Keratinocyte (primary cell): ENCODE data around the gene FBN2. TPM values are rescaled to one million over a fixed set of nuclear protein-coding genes. Genes with fewer than 3 reads are reported as not detected.
A peak's percentile ranks its signal among the peaks of the same experiment; 100 is the strongest.

Experiments used
- DNase-seq: peaks from one replicate; pipeline ENCODE4 v3.0.0-alpha.2; 2011; ENCODE audit warnings: low read depth, missing footprints, low spot score
- FAIRE-seq: peaks from 2 replicates; lab custom pipeline; 2011; peaks lifted over from hg19 to GRCh38; lab: Jason Lieb, UNC
- H2AFZ ChIP-seq: 2 replicates; pipeline ENCODE4 v1.6.0; 2012; ENCODE audit warnings: low read length, control low read depth, inconsistent platforms; ENCODE audit not compliant: control insufficient read depth
- H3K27ac ChIP-seq: 2 replicates; pipeline ENCODE4 v1.5.1; 2011; ENCODE audit warnings: low read length; ENCODE audit not compliant: control insufficient read depth, insufficient read depth
- H3K27me3 ChIP-seq: 3 replicates; pipeline ENCODE4 v1.6.0; 2011; ENCODE audit warnings: low read length; ENCODE audit not compliant: control insufficient read depth, insufficient read depth; ENCODE audit errors: extremely low read depth
- H3K36me3 ChIP-seq, 2 experiments: 2 replicates in 1 of 2; 3 replicates in 1 of 2; pipeline ENCODE4 v1.5.1; 2011; ENCODE audit warnings: low read length in 2 of 2, mild to moderate bottlenecking in 1 of 2; ENCODE audit not compliant: control insufficient read depth in 2 of 2, insufficient read depth in 2 of 2; ENCODE audit errors: extremely low read depth in 1 of 2
- H3K4me1 ChIP-seq: 3 replicates; pipeline ENCODE4 v1.5.1; 2011; ENCODE audit warnings: low read length; ENCODE audit not compliant: control insufficient read depth, insufficient read depth; ENCODE audit errors: extremely low read depth
- H3K4me2 ChIP-seq: 3 replicates; pipeline ENCODE4 v1.6.0; 2011; ENCODE audit warnings: low read depth, low read length; ENCODE audit not compliant: control insufficient read depth, insufficient read depth; ENCODE audit errors: extremely low read depth
- H3K4me3 ChIP-seq, 3 experiments: fragments of 200-600 bp in 1 of 3; sonication (generic) in 1 of 3; 2 replicates in 2 of 3; 3 replicates in 1 of 3; pipeline ENCODE4 v1.5.1; 2011 to 2016; ENCODE audit warnings: low read length in 3 of 3, mild to moderate bottlenecking in 3 of 3, control low read depth in 2 of 3, inconsistent platforms in 1 of 3, low read depth in 1 of 3, mixed read lengths in 1 of 3, mixed run types in 1 of 3, moderate library complexity in 1 of 3; ENCODE audit not compliant: control insufficient read depth in 2 of 3, insufficient read depth in 2 of 3; ENCODE audit errors: extremely low read depth in 1 of 3
- H3K79me2 ChIP-seq: 2 replicates; pipeline ENCODE4 v1.6.0; 2012; ENCODE audit warnings: low read length; ENCODE audit not compliant: control insufficient read depth, insufficient read depth
- H3K9ac ChIP-seq: 3 replicates; pipeline ENCODE4 v1.6.0; 2011; ENCODE audit warnings: low read length; ENCODE audit not compliant: control insufficient read depth, insufficient read depth; ENCODE audit errors: extremely low read depth
- H3K9me1 ChIP-seq: 3 replicates; pipeline ENCODE4 v1.6.0; 2011; ENCODE audit warnings: low read length; ENCODE audit not compliant: control insufficient read depth, insufficient read depth; ENCODE audit errors: extremely low read depth
- H3K9me3 ChIP-seq: 2 replicates; pipeline ENCODE4 v1.5.1; 2012; ENCODE audit warnings: low read depth, low read length; ENCODE audit not compliant: control insufficient read depth
- H4K20me1 ChIP-seq: 3 replicates; pipeline ENCODE4 v1.6.0; 2011; ENCODE audit warnings: low read length; ENCODE audit not compliant: control insufficient read depth, insufficient read depth; ENCODE audit errors: extremely low read depth
- CTCF ChIP-seq, 3 experiments: IDR thresholded peaks in 1 of 3; conservative IDR thresholded peaks in 1 of 3; optimal IDR thresholded peaks in 1 of 3; 2 replicates in 2 of 3; 3 replicates in 1 of 3; pipeline versions ENCODE3 to v1.5.1; 2011; ENCODE audit warnings: low read length in 3 of 3, mild to moderate bottlenecking in 3 of 3, moderate library complexity in 2 of 3, control low read depth in 1 of 3, inconsistent platforms in 1 of 3; ENCODE audit not compliant: insufficient read depth in 2 of 3; ENCODE audit errors: extremely low read depth in 1 of 3
- EZH2 ChIP-seq: IDR thresholded peaks from one replicate; pipeline ENCODE4 v1.6.1; 2012; ENCODE audit warnings: inconsistent platforms, mild to moderate bottlenecking, low read length, moderate library complexity
- dilution Hi-C: fragments of 300-500 bp; cut with MboI; formaldehyde crosslinking; loops from one replicate; pipeline ENCODE4 v1.7.0; 2020; ENCODE audit warnings: low sequenced_read_pairs; ENCODE audit not compliant: extremely low pct_ligation_motif_present
- polyA plus RNA-seq, 5 experiments: library from polyadenylated mRNA; depleted of rRNA in 3 of 5; stranded (reverse) in 3 of 5; stranded (forward) in 1 of 5; unstranded in 1 of 5; fragments of >200 nt; gene quantifications; 1 replicate in 1 of 5; 2 replicates in 3 of 5; 3 replicates in 1 of 5; pipeline versions ENCODE4 v1.2.1 to v1.2.3, GENCODE V29; 2011 to 2012; ENCODE audit warnings: missing spikeins in 2 of 5, low read depth in 1 of 5, low replicate concordance in 1 of 5

FBN2 gene
- polyA plus RNA-seq, 1 donor (not counting 4 experiments of a cell fraction or from before 2014, with no cell fraction given): 30.1 TPM

DNA sequence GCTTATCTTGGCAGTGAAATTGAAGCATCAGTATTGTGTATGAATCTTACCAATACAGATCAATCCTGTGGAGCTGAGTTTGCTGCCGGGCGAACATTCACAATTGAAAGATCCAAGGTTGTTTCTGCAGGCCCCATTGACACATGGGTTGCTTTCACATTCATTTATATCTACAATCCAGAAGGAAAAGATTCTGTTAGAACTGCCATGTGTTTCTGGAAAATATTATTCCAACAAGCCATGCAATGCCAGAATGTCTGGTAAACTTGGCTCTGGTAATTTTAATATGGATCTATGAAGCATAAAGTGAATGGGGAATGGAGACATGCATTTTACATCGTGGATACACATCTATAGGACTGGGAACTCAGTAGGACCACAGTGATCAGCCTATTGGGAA, 180.8 kb downstream of the FBN2 start:
- dilution Hi-C loops: no loop called here
- Histone ChIP-seq H2AFZ (no peak overlapping the region), H3K9me3 (no peaks in the 10 kb centered on the region), H4K20me1 (no peaks in the 10 kb centered on the region), H3K36me3 (peaks cover 2 to 15% of the 10 kb centered on the region in 2 experiments), H3K79me2 (no peaks in the 10 kb centered on the region), H3K4me2 (no peak overlapping the region), H3K27me3 (no peaks in the 10 kb centered on the region), H3K4me1 (no peaks in the 10 kb centered on the region), H3K4me3 (no peak overlapping the region), H3K27ac (no peak overlapping the region), H3K9ac (no peak overlapping the region), H3K9me1 (no peaks in the 10 kb centered on the region)
- TF ChIP-seq CTCF (optimal IDR thresholded peaks at IDR 0.05 in 1 of 3, IDR thresholded peaks at IDR 0.05 in 1 of 3, conservative IDR thresholded peaks at IDR 0.05 in 1 of 3; ENCODE audit: extremely low read depth in 1 of 3, insufficient read depth in 2 of 3, low read length in 3 of 3) (no peak), EZH2 (no peak)
- FAIRE-seq (peak; percentile 48), DNase-seq (no peak)

- Histone ChIP-seq H2AFZ (no peak overlapping the region), H3K9me1 (no peaks in the 10 kb centered on the region), H4K20me1 (no peaks in the 10 kb centered on the region), H3K4me1 (no peaks in the 10 kb centered on the region), H3K27me3 (no peaks in the 10 kb centered on the region), H3K27ac (no peak overlapping the region), H3K4me3 (no peak overlapping the region), H3K9ac (no peak overlapping the region), H3K9me3 (no peaks in the 10 kb centered on the region), H3K79me2 (no peaks in the 10 kb centered on the region), H3K36me3 (peaks cover 2 to 15% of the 10 kb centered on the region in 2 experiments), H3K4me2 (no peak overlapping the region)
- DNase-seq (no peak), FAIRE-seq (no peak)
- dilution Hi-C loops: no loop called here
- no peak for TF ChIP-seq CTCF (optimal IDR thresholded peaks at IDR 0.05 in 1 of 3, IDR thresholded peaks at IDR 0.05 in 1 of 3, conservative IDR thresholded peaks at IDR 0.05 in 1 of 3; ENCODE audit: extremely low read depth in 1 of 3, insufficient read depth in 2 of 3, low read length in 3 of 3)
- no peak for TF ChIP-seq EZH2
Observed at GRCh38 chr5:128355961-128356360, 182.1 kb downstream of the FBN2 start.
